Measurements from ENCODE around the gene NFKBIL1.

NFKBIL1 gene

DNA sequence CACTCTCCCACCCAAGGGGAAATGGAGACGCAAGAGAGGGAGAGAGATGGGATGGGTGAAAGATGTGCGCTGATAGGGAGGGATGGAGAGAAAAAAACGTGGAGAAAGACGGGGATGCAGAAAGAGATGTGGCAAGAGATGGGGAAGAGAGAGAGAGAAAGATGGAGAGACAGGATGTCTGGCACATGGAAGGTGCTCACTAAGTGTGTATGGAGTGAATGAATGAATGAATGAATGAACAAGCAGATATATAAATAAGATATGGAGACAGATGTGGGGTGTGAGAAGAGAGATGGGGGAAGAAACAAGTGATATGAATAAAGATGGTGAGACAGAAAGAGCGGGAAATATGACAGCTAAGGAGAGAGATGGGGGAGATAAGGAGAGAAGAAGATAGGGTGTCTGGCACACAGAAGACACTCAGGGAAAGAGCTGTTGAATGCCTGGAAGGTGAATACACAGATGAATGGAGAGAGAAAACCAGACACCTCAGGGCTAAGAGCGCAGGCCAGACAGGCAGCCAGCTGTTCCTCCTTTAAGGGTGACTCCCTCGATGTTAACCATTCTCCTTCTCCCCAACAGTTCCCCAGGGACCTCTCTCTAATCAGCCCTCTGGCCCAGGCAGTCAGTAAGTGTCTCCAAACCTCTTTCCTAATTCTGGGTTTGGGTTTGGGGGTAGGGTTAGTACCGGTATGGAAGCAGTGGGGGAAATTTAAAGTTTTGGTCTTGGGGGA is 28.7 kb downstream of the NFKBIL1 start:
- POLR2A ChIA-PET, result interaction anchor here (0.6 to 3.2 kb wide), 4 partner anchors 9 to 34 kb away, joined by 3 to 13 read pairs (median 3); partner anchors contain the start of genes DDX39B and NFKBIL1
- CTCF ChIA-PET, result interaction anchor here (0.6 to 13.5 kb wide), 4 partner anchors 11 to 1165 kb away, joined by 3 to 149 read pairs (median 7); partner anchors contain the start of genes LST1 and NCR3
- no peak for DNase-seq (ENCODE audit: extremely low spot score)
- no peak for TF ChIP-seq FOXK2 (IDR thresholded peaks at IDR 0.05)

DNA sequence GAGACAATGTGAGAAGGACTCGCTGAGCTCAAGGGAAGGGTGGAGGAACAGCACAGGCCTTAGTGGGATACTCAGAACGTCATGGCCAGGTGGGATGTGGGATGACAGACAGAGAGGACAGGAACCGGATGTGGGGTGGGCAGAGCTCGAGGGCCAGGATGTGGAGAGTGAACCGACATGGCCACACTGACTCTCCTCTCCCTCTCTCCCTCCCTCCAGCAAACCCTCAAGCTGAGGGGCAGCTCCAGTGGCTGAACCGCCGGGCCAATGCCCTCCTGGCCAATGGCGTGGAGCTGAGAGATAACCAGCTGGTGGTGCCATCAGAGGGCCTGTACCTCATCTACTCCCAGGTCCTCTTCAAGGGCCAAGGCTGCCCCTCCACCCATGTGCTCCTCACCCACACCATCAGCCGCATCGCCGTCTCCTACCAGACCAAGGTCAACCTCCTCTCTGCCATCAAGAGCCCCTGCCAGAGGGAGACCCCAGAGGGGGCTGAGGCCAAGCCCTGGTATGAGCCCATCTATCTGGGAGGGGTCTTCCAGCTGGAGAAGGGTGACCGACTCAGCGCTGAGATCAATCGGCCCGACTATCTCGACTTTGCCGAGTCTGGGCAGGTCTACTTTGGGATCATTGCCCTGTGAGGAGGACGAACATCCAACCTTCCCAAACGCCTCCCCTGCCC is 29.6 kb downstream of the NFKBIL1 start:
- CTCF ChIA-PET, result interaction anchor here (0.5 to 13.5 kb wide), 5 partner anchors 9 to 1166 kb away, joined by 3 to 149 read pairs (median 4); partner anchors contain the start of genes LST1 and NCR3
- TF ChIP-seq ARNT (IDR thresholded peaks at IDR 0.05) (no peak), LEF1 (IDR thresholded peaks at IDR 0.05; ENCODE audit: borderline replicate concordance) (no peak), SP1 (IDR thresholded peaks at IDR 0.05) (no peak), SUZ12 (IDR thresholded peaks at IDR 0.05) (no peak), ELF4 (IDR thresholded peaks at IDR 0.05) (no peak), FOXM1 (IDR thresholded peaks at IDR 0.05; ENCODE audit: borderline replicate concordance) (no peak), TARDBP (IDR thresholded peaks at IDR 0.05) (no peak), ZNF384 (IDR thresholded peaks at IDR 0.05) (no peak), FOXK2 (IDR thresholded peaks at IDR 0.05) (no peak), L3MBTL2 (conservative IDR thresholded peaks at IDR 0.05) (no peak), CTBP1 (IDR thresholded peaks at IDR 0.05; ENCODE audit: borderline replicate concordance) (no peak), BHLHE40 (IDR thresholded peaks at IDR 0.05; ENCODE audit: borderline replicate concordance) (no peak), FOXA1 (IDR thresholded peaks at IDR 0.05) (no peak), NFRKB (IDR thresholded peaks at IDR 0.05) (no peak), HDGF (IDR thresholded peaks at IDR 0.05; ENCODE audit: borderline replicate concordance) (no peak)
- TF ChIP-seq, protein P1, sequence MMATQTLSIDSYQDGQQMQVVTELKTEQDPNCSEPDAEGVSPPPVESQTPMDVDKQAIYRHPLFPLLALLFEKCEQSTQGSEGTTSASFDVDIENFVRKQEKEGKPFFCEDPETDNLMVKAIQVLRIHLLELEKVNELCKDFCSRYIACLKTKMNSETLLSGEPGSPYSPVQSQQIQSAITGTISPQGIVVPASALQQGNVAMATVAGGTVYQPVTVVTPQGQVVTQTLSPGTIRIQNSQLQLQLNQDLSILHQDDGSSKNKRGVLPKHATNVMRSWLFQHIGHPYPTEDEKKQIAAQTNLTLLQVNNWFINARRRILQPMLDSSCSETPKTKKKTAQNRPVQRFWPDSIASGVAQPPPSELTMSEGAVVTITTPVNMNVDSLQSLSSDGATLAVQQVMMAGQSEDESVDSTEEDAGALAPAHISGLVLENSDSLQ (IDR thresholded peaks at IDR 0.05), result no peak
- DNase-seq (ENCODE audit: extremely low spot score), result no peak
- POLR2A ChIA-PET, result interaction anchor here (0.6 to 1.0 kb wide), 2 partner anchors 8 to 30 kb away, joined by 3 read pairs; partner anchors contain the start of gene NFKBIL1

DNA sequence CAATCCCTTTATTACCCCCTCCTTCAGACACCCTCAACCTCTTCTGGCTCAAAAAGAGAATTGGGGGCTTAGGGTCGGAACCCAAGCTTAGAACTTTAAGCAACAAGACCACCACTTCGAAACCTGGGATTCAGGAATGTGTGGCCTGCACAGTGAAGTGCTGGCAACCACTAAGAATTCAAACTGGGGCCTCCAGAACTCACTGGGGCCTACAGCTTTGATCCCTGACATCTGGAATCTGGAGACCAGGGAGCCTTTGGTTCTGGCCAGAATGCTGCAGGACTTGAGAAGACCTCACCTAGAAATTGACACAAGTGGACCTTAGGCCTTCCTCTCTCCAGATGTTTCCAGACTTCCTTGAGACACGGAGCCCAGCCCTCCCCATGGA is 30.2 kb downstream of the NFKBIL1 start:
- POLR2A ChIA-PET, result interaction anchor here (0.8 to 1.3 kb wide), 3 partner anchors 11 to 30 kb away, joined by 3 read pairs; partner anchors contain the start of gene NFKBIL1
- no peak for DNase-seq (ENCODE audit: extremely low spot score)
- TF ChIP-seq, protein P1 (IDR thresholded peaks at IDR 0.05), result no peak
- TF ChIP-seq LEF1 (IDR thresholded peaks at IDR 0.05; ENCODE audit: borderline replicate concordance) (no peak), SUZ12 (IDR thresholded peaks at IDR 0.05) (no peak), NFRKB (IDR thresholded peaks at IDR 0.05) (no peak), SP1 (IDR thresholded peaks at IDR 0.05) (no peak), HDGF (IDR thresholded peaks at IDR 0.05; ENCODE audit: borderline replicate concordance) (no peak), ARNT (IDR thresholded peaks at IDR 0.05) (no peak), FOXA1 (IDR thresholded peaks at IDR 0.05) (no peak), ELF4 (IDR thresholded peaks at IDR 0.05) (no peak), ZNF384 (IDR thresholded peaks at IDR 0.05) (no peak), TARDBP (IDR thresholded peaks at IDR 0.05) (no peak), FOXK2 (IDR thresholded peaks at IDR 0.05) (no peak), FOXM1 (IDR thresholded peaks at IDR 0.05; ENCODE audit: borderline replicate concordance) (no peak)
- CTCF ChIA-PET, result interaction anchor here (1.3 to 13.5 kb wide), 2 partner anchors 9 to 19 kb away, joined by 4 to 149 read pairs; partner anchors contain the start of genes LST1 and NCR3

DNA sequence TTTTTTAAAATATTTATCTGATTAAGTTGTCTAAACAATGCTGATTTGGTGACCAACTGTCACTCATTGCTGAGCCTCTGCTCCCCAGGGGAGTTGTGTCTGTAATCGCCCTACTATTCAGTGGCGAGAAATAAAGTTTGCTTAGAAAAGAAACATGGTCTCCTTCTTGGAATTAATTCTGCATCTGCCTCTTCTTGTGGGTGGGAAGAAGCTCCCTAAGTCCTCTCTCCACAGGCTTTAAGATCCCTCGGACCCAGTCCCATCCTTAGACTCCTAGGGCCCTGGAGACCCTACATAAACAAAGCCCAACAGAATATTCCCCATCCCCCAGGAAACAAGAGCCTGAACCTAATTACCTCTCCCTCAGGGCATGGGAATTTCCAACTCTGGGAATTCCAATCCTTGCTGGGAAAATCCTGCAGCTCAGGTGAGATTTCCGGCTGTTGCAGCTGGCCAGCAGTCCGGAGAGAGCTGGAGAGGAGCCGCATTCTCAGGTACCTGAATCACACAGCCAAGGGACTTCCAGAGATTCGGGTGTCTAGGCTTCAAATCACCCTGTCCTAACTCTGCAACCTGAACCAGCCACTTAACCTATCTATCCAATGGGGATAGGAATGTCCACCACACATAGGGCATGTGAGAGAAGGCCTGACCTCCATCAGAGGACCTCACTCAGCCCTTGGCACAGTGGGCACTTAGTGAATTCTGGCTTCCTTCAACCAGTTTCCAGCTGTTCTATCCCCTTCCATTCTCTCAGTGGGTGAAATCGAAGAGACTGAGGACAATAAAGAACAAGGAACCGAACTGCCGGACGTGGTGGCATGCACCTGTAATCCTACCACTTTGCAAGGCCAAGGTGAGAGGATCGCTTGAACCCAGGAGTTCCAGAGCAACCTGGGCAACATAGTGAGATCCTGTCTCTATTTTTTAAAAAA is 31.0 kb downstream of the NFKBIL1 start:
- DNase-seq (ENCODE audit: extremely low spot score), result no peak
- CTCF ChIA-PET, result interaction anchor here (1.3 to 13.5 kb wide), 2 partner anchors 8 to 18 kb away, joined by 4 to 149 read pairs; partner anchors contain the start of genes LST1 and NCR3
- POLR2A ChIA-PET, result interaction anchor here (0.8 to 1.3 kb wide), 3 partner anchors 12 to 31 kb away, joined by 3 read pairs; partner anchors contain the start of gene NFKBIL1
- TF ChIP-seq SUZ12 (IDR thresholded peaks at IDR 0.05), result no peak
- no peak for TF ChIP-seq ARNT (IDR thresholded peaks at IDR 0.05)
- TF ChIP-seq FOXK2 (IDR thresholded peaks at IDR 0.05), result no peak
- TF ChIP-seq LEF1 (IDR thresholded peaks at IDR 0.05; ENCODE audit: borderline replicate concordance), result no peak
- TF ChIP-seq HDGF (IDR thresholded peaks at IDR 0.05; ENCODE audit: borderline replicate concordance), result no peak
- no peak for TF ChIP-seq SP1 (IDR thresholded peaks at IDR 0.05)
- no peak for TF ChIP-seq FOXM1 (IDR thresholded peaks at IDR 0.05; ENCODE audit: borderline replicate concordance)
- no peak for TF ChIP-seq ZNF384 (IDR thresholded peaks at IDR 0.05)
- TF ChIP-seq, protein P1 (IDR thresholded peaks at IDR 0.05), result no peak
- no peak for TF ChIP-seq ELF4 (IDR thresholded peaks at IDR 0.05)
- no peak for TF ChIP-seq L3MBTL2 (conservative IDR thresholded peaks at IDR 0.05)
- TF ChIP-seq NFRKB (IDR thresholded peaks at IDR 0.05), result no peak
- TF ChIP-seq FOXA1 (IDR thresholded peaks at IDR 0.05), result no peak
- no peak for TF ChIP-seq TARDBP (IDR thresholded peaks at IDR 0.05)
- TF ChIP-seq CTBP1 (IDR thresholded peaks at IDR 0.05; ENCODE audit: borderline replicate concordance), result no peak

DNA sequence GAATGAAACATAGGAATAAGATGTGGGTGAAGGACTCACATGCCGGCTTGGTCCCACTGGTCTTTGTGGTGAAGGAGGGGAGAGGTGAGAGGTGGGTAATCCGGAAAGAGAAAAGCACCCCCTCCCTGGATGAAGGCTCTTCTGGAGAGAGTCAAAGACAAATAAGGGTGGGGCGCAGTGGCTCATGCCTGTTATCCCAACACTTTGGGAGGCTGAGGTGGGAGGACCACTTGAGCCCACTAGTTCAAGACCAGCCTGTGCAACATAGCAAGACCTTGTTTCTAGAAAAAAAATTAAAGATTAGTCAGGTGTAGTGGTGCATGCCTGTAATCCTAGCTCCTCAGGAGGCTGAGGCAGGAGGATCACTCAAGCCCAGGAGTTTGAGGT is 31.7 kb downstream of the NFKBIL1 start:
- POLR2A ChIA-PET, result no interaction called here
- TF ChIP-seq LEF1 (IDR thresholded peaks at IDR 0.05; ENCODE audit: borderline replicate concordance) (no peak), SUZ12 (IDR thresholded peaks at IDR 0.05) (no peak), ZNF384 (IDR thresholded peaks at IDR 0.05) (no peak), FOXM1 (IDR thresholded peaks at IDR 0.05; ENCODE audit: borderline replicate concordance) (no peak), L3MBTL2 (conservative IDR thresholded peaks at IDR 0.05) (no peak), ARNT (IDR thresholded peaks at IDR 0.05) (no peak), HDGF (IDR thresholded peaks at IDR 0.05; ENCODE audit: borderline replicate concordance) (no peak)
- TF ChIP-seq, protein P1 (IDR thresholded peaks at IDR 0.05), result no peak
- CTCF ChIA-PET, result interaction anchor here (13.5 kb wide), 1 partner anchor 17 kb away, joined by 149 read pairs; the partner anchor contains the start of gene NCR3
- DNase-seq (ENCODE audit: extremely low spot score), result no peak
